ENCODE results near the gene COG3.

DNA sequence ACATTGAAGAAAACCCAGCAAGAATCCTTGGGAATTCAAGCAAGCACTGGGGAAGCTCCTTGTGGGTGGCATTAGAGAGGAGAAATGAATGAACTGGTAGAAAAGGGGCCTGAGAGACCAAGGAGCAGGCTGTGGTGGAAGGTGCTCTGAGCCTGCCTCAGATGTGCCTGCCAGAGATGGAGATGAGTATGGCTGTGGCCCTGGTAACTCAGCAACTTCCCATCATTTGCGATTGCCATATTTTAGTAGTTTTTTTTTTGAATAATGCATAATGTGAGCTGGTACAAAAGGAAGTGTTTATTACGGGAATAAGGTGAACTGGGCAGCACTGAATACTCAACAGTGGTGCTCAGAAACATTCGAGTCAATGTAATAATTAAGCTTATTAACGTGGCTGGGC, 111.7 kb downstream of the COG3 start:
- TF ChIP-seq CTCF (IDR thresholded peaks at IDR 0.05; ENCODE audit: low read depth, low read length, missing input control) (no peak), JUND (IDR thresholded peaks at IDR 0.05) (no peak), TAF1 (conservative IDR thresholded peaks at IDR 0.05) (no peak), GABPA (IDR thresholded peaks at IDR 0.05 in 1 of 2, conservative IDR thresholded peaks at IDR 0.05 in 1 of 2) (no peak), HNF4G (IDR thresholded peaks at IDR 0.05) (no peak), YY1 (IDR thresholded peaks at IDR 0.05) (no peak), SP1 (IDR thresholded peaks at IDR 0.05) (no peak), RXRA (IDR thresholded peaks at IDR 0.05) (no peak), ATF3 (IDR thresholded peaks at IDR 0.05) (no peak), RAD21 (IDR thresholded peaks at IDR 0.05) (no peak)
- TF ChIP-seq, protein P1, sequence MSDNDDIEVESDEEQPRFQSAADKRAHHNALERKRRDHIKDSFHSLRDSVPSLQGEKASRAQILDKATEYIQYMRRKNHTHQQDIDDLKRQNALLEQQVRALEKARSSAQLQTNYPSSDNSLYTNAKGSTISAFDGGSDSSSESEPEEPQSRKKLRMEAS (IDR thresholded peaks at IDR 0.05), result no peak
- TF ChIP-seq, protein P2, sequence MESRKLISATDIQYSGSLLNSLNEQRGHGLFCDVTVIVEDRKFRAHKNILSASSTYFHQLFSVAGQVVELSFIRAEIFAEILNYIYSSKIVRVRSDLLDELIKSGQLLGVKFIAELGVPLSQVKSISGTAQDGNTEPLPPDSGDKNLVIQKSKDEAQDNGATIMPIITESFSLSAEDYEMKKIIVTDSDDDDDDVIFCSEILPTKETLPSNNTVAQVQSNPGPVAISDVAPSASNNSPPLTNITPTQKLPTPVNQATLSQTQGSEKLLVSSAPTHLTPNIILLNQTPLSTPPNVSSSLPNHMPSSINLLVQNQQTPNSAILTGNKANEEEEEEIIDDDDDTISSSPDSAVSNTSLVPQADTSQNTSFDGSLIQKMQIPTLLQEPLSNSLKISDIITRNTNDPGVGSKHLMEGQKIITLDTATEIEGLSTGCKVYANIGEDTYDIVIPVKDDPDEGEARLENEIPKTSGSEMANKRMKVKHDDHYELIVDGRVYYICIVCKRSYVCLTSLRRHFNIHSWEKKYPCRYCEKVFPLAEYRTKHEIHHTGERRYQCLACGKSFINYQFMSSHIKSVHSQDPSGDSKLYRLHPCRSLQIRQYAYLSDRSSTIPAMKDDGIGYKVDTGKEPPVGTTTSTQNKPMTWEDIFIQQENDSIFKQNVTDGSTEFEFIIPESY (IDR thresholded peaks at IDR 0.05), result no peak
- TF ChIP-seq, protein P3, sequence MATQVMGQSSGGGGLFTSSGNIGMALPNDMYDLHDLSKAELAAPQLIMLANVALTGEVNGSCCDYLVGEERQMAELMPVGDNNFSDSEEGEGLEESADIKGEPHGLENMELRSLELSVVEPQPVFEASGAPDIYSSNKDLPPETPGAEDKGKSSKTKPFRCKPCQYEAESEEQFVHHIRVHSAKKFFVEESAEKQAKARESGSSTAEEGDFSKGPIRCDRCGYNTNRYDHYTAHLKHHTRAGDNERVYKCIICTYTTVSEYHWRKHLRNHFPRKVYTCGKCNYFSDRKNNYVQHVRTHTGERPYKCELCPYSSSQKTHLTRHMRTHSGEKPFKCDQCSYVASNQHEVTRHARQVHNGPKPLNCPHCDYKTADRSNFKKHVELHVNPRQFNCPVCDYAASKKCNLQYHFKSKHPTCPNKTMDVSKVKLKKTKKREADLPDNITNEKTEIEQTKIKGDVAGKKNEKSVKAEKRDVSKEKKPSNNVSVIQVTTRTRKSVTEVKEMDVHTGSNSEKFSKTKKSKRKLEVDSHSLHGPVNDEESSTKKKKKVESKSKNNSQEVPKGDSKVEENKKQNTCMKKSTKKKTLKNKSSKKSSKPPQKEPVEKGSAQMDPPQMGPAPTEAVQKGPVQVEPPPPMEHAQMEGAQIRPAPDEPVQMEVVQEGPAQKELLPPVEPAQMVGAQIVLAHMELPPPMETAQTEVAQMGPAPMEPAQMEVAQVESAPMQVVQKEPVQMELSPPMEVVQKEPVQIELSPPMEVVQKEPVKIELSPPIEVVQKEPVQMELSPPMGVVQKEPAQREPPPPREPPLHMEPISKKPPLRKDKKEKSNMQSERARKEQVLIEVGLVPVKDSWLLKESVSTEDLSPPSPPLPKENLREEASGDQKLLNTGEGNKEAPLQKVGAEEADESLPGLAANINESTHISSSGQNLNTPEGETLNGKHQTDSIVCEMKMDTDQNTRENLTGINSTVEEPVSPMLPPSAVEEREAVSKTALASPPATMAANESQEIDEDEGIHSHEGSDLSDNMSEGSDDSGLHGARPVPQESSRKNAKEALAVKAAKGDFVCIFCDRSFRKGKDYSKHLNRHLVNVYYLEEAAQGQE (IDR thresholded peaks at IDR 0.05), result no peak
